Chondrocyte (in vitro differentiated cells): ENCODE data around the gene LRRC73. TPM values are rescaled to one million over a fixed set of nuclear protein-coding genes. Genes with fewer than 3 reads are reported as not detected.

ENCODE experiments used
- DNase-seq: peaks from one replicate; pipeline ENCODE4 v3.0.0; 2021; ENCODE audit warnings: mixed read lengths, low spot score
- H3K27ac Mint-ChIP-seq: one replicate; pipeline ENCODE4 v1.8.0; 2021; ENCODE audit warnings: mild to moderate bottlenecking, moderate library complexity, mixed read lengths; ENCODE audit not compliant: unreplicated experiment
- H3K27me3 Mint-ChIP-seq: 2 replicates; pipeline ENCODE4 v1.8.0; 2021; ENCODE audit warnings: low read depth, mixed read lengths
- H3K36me3 Mint-ChIP-seq: 2 replicates; pipeline ENCODE4 v1.8.0; 2021; ENCODE audit warnings: low read depth, mixed read lengths
- H3K4me1 Mint-ChIP-seq: 2 replicates; pipeline ENCODE4 v1.8.0; 2021; ENCODE audit warnings: low read depth, mild to moderate bottlenecking, mixed read lengths
- H3K4me3 Mint-ChIP-seq: one replicate; pipeline ENCODE4 v1.8.0; 2021; ENCODE audit warnings: mild to moderate bottlenecking, moderate library complexity, mixed read lengths; ENCODE audit not compliant: unreplicated experiment
- H3K9me3 Mint-ChIP-seq: 2 replicates; pipeline ENCODE4 v1.8.0; 2021; ENCODE audit warnings: low read depth, mixed read lengths
- CTCF ChIP-seq: fragments of 200-600 bp; sonication (generic); IDR thresholded peaks from 2 replicates; pipeline ENCODE4 v1.5.0; 2021; ENCODE audit warnings: antibody characterized with exemption, mild to moderate bottlenecking, moderate library complexity
- total RNA-seq: library from RNA; stranded (reverse); gene quantifications from 3 replicates; pipeline ENCODE4 v1.2.1, GENCODE V29; 2021

LRRC73 gene
- total RNA-seq, 1 donor from 2014 or later: 0.62 TPM

- H3K27ac Mint-ChIP-seq: no peak overlapping the region
- TF ChIP-seq CTCF: no peak
- DNase-seq: no peak
- H3K9me3 Mint-ChIP-seq: no peaks in the 10 kb centered on the region
- no peaks in the 10 kb centered on the region for H3K27me3 Mint-ChIP-seq
- H3K36me3 Mint-ChIP-seq: no peaks in the 10 kb centered on the region
- H3K4me3 Mint-ChIP-seq: no peak overlapping the region
- peaks cover 41% of the 10 kb centered on the region for H3K4me1 Mint-ChIP-seq
Measured at GRCh38 chr6:43490523-43490939, 19.6 kb downstream of the LRRC73 start.

GRCh38 chr6:43489277-43490072 is 20.7 kb downstream of the LRRC73 start:
- DNase-seq: no peak
- no peak overlapping the region for H3K27ac Mint-ChIP-seq

GRCh38 chr6:43488667-43489276 is 21.4 kb downstream of the LRRC73 start:
- H3K27ac Mint-ChIP-seq: no peak overlapping the region
- TF ChIP-seq CTCF: no peak
- no peaks in the 10 kb centered on the region for H3K27me3 Mint-ChIP-seq
- no peaks in the 10 kb centered on the region for H3K36me3 Mint-ChIP-seq
- no peaks in the 10 kb centered on the region for H3K9me3 Mint-ChIP-seq
- H3K4me1 Mint-ChIP-seq: peaks cover 34% of the 10 kb centered on the region
- DNase-seq: no peak
- H3K4me3 Mint-ChIP-seq: no peak overlapping the region

More at GRCh38 chr6:43489277-43490072, 20.7 kb downstream of the LRRC73 start:
- H3K27me3 Mint-ChIP-seq: no peaks in the 10 kb centered on the region
- H3K4me1 Mint-ChIP-seq: peaks cover 34% of the 10 kb centered on the region
- no peaks in the 10 kb centered on the region for H3K9me3 Mint-ChIP-seq
- no peak overlapping the region for H3K4me3 Mint-ChIP-seq
- TF ChIP-seq CTCF: no peak
- no peaks in the 10 kb centered on the region for H3K36me3 Mint-ChIP-seq

GRCh38 chr6:43481591-43482236 is 28.4 kb downstream of the LRRC73 start:
- no peak overlapping the region for H3K27ac Mint-ChIP-seq

More at GRCh38 chr6:43481591-43482236, 28.4 kb downstream of the LRRC73 start:
- Mint-ChIP-seq H3K27me3 (no peaks in the 10 kb centered on the region), H3K36me3 (no peaks in the 10 kb centered on the region), H3K4me3 (no peak overlapping the region), H3K4me1 (peaks cover 37% of the 10 kb centered on the region), H3K9me3 (no peaks in the 10 kb centered on the region)
- no peak for DNase-seq
- TF ChIP-seq CTCF: no peak
